GM19193 (cell line): ENCODE results near the gene RHBDD3.

Source experiments
- POLR2A ChIP-seq: IDR thresholded peaks from 4 replicates; pipeline ENCODE4 v1.6.1; 2011; ENCODE audit not compliant: insufficient read depth, insufficient read length; ENCODE audit errors: extremely low read depth

The RHBDD3 gene

GRCh38 chr22:29212743-29213142 is 55.0 kb downstream of the RHBDD3 start:
- TF ChIP-seq POLR2A: no peak

- no peak for TF ChIP-seq POLR2A
Observed at GRCh38 chr22:29211466-29211865, 56.3 kb downstream of the RHBDD3 start.

GRCh38 chr22:29211066-29211465 is 56.7 kb downstream of the RHBDD3 start:
- TF ChIP-seq POLR2A: peak; percentile 25
